SK-N-SH (cell line): ENCODE data around the gene MX1.

Experiments
- CHD2 ChIP-seq: fragments of 150-350 bp; IDR thresholded peaks from 2 replicates; pipeline ENCODE4 v1.6.1; 2018; ENCODE audit warnings: low read length; ENCODE audit not compliant: partially characterized antibody
- CTCF ChIP-seq: fragments of 200-600 bp; sonication (generic); IDR thresholded peaks from 2 replicates; pipeline ENCODE4 v1.6.1; 2017; ENCODE audit warnings: antibody characterized with exemption, mild to moderate bottlenecking, moderate library complexity
- IRF3 ChIP-seq: fragments of 150-350 bp; IDR thresholded peaks from 2 replicates; pipeline ENCODE4 v1.6.1; 2016; ENCODE audit warnings: mild to moderate bottlenecking, low read depth, low read length
- MAX ChIP-seq: IDR thresholded peaks from 2 replicates; pipeline ENCODE4 v1.4.0; 2012; ENCODE audit warnings: low read depth
- MXI1 ChIP-seq: IDR thresholded peaks from 2 replicates; pipeline ENCODE4 v1.6.1; 2012; ENCODE audit warnings: mild to moderate bottlenecking, low read depth, low read length, improper control_type of control experiment
- NFIC ChIP-seq: IDR thresholded peaks from 2 replicates; pipeline ENCODE4 v1.4.0; 2012; ENCODE audit warnings: borderline replicate concordance
- PBX3 ChIP-seq: IDR thresholded peaks from 2 replicates; pipeline ENCODE4; 2012
- POLR2AphosphoS5 ChIP-seq: IDR thresholded peaks from 2 replicates; pipeline ENCODE4 v1.6.1; 2012; ENCODE audit warnings: low read depth, low read length
- RAD21 ChIP-seq: IDR thresholded peaks from 2 replicates; pipeline ENCODE4 v1.6.1; 2012; ENCODE audit warnings: mild to moderate bottlenecking, low read length
- REST ChIP-seq: IDR thresholded peaks from 2 replicates; pipeline ENCODE4 v1.6.1; 2012; ENCODE audit warnings: mild to moderate bottlenecking, low read depth, low read length, moderate library complexity
- SMC3 ChIP-seq: IDR thresholded peaks from 2 replicates; pipeline ENCODE4 v1.6.1; 2012; ENCODE audit warnings: low read depth, low read length, improper control_type of control experiment
- YY1 ChIP-seq: IDR thresholded peaks from 2 replicates; pipeline ENCODE4 v1.4.0; 2012; ENCODE audit warnings: low read depth, mild to moderate bottlenecking

GRCh38 chr21:41381731-41382130 lies 44.3 kb upstream of the MX1 start:
- TF ChIP-seq CTCF: no peak
- TF ChIP-seq RAD21: no peak
- TF ChIP-seq MXI1: no peak
- no peak for TF ChIP-seq YY1
- no peak for TF ChIP-seq CHD2
- TF ChIP-seq SMC3: no peak
- TF ChIP-seq MAX: no peak
- no peak for TF ChIP-seq POLR2AphosphoS5
- TF ChIP-seq IRF3: no peak
- TF ChIP-seq NFIC: no peak
- no peak for TF ChIP-seq REST
- no peak for TF ChIP-seq PBX3
